HCT116 (cell line): Measurements from ENCODE around the gene CKLF.

Experiments used
- EZH2phosphoT487 ChIP-seq: fragments of 200-600 bp; IDR thresholded peaks from 2 replicates; pipeline ENCODE4 v1.6.1; 2018; ENCODE audit warnings: antibody characterized with exemption, borderline replicate concordance
- TF ChIP-seq, protein P1 (sequence below), 3 experiments: fragments of 200-600 bp in 1 of 3; sonication (generic) in 1 of 3; IDR thresholded peaks in 2 of 3; conservative IDR thresholded peaks in 1 of 3; 2 replicates each; pipeline ENCODE4 v1.5.1; 2012 to 2017; ENCODE audit warnings: low read depth in 2 of 3, low read length in 2 of 3, antibody characterized with exemption in 1 of 3, borderline replicate concordance in 1 of 3, control low read depth in 1 of 3, mild to moderate bottlenecking in 1 of 3, mixed read lengths in 1 of 3, mixed run types in 1 of 3, moderate library complexity in 1 of 3; ENCODE audit not compliant: insufficient read depth in 1 of 3
- TF ChIP-seq, protein P2 (sequence below): IDR thresholded peaks from 2 replicates; pipeline ENCODE4 v1.6.1; 2012; ENCODE audit warnings: low read depth

DNA sequence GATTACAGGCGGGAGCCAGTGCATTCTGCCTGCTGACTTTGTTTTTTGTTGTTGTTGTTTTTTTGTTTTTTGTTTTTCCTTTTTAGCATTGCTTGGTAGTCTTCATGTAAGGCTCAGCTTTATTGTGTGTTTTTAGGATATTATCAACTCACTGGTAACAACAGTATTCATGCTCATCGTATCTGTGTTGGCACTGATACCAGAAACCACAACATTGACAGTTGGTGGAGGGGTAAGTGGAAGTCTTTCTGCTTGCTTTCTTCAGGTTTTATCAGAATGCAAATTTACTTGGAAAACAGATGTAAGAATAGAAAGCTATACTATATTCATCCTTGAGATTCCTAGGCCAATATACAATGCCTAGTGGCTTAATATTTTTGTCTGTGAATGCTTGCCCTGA, 10.6 kb downstream of the CKLF start:
- TF ChIP-seq, protein P1, sequence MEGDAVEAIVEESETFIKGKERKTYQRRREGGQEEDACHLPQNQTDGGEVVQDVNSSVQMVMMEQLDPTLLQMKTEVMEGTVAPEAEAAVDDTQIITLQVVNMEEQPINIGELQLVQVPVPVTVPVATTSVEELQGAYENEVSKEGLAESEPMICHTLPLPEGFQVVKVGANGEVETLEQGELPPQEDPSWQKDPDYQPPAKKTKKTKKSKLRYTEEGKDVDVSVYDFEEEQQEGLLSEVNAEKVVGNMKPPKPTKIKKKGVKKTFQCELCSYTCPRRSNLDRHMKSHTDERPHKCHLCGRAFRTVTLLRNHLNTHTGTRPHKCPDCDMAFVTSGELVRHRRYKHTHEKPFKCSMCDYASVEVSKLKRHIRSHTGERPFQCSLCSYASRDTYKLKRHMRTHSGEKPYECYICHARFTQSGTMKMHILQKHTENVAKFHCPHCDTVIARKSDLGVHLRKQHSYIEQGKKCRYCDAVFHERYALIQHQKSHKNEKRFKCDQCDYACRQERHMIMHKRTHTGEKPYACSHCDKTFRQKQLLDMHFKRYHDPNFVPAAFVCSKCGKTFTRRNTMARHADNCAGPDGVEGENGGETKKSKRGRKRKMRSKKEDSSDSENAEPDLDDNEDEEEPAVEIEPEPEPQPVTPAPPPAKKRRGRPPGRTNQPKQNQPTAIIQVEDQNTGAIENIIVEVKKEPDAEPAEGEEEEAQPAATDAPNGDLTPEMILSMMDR (IDR thresholded peaks at IDR 0.05 in 2 of 3, conservative IDR thresholded peaks at IDR 0.05 in 1 of 3; ENCODE audit: borderline replicate concordance in 1 of 3, insufficient read depth in 1 of 3, low read depth in 2 of 3, low read length in 2 of 3): no peak
- TF ChIP-seq EZH2phosphoT487: no peak
- TF ChIP-seq, protein P2, sequence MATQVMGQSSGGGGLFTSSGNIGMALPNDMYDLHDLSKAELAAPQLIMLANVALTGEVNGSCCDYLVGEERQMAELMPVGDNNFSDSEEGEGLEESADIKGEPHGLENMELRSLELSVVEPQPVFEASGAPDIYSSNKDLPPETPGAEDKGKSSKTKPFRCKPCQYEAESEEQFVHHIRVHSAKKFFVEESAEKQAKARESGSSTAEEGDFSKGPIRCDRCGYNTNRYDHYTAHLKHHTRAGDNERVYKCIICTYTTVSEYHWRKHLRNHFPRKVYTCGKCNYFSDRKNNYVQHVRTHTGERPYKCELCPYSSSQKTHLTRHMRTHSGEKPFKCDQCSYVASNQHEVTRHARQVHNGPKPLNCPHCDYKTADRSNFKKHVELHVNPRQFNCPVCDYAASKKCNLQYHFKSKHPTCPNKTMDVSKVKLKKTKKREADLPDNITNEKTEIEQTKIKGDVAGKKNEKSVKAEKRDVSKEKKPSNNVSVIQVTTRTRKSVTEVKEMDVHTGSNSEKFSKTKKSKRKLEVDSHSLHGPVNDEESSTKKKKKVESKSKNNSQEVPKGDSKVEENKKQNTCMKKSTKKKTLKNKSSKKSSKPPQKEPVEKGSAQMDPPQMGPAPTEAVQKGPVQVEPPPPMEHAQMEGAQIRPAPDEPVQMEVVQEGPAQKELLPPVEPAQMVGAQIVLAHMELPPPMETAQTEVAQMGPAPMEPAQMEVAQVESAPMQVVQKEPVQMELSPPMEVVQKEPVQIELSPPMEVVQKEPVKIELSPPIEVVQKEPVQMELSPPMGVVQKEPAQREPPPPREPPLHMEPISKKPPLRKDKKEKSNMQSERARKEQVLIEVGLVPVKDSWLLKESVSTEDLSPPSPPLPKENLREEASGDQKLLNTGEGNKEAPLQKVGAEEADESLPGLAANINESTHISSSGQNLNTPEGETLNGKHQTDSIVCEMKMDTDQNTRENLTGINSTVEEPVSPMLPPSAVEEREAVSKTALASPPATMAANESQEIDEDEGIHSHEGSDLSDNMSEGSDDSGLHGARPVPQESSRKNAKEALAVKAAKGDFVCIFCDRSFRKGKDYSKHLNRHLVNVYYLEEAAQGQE: no peak
